Activated CD4-positive, alpha-beta T cell treated with anti-CD3 and anti-CD28 coated beads, Interleukin-2, amount 50 U/mL, for 24 hours (primary cell): ENCODE data around the gene TTC34.
"Not testable (repeated sequence)": the region's sequence is repeated elsewhere in the genome, so short reads cannot be mapped to it uniquely, and the experiment has no call there.

Experiments
- DNase-seq, 2 donors: peaks; one replicate each; pipeline ENCODE4 v3.0.0-alpha.2; 2020; ENCODE audit warnings: low read depth in 1 of 2, low spot score in 1 of 2

The TTC34 gene

GRCh38 chr1:2778220-2778592 is 23.3 kb downstream of the TTC34 start:
- no peak for DNase-seq

- DNase-seq = no peak
These were observed 23.9 kb downstream of the TTC34 start for GRCh38 chr1:2777424-2778219.

GRCh38 chr1:2775333-2775732 is 26.2 kb downstream of the TTC34 start:
- not testable (repeated sequence) for DNase-seq

GRCh38 chr1:2768052-2768451 is 33.4 kb downstream of the TTC34 start:
- DNase-seq = not testable (repeated sequence)

GRCh38 chr1:2759433-2759832 is 42.1 kb downstream of the TTC34 start:
- not testable (repeated sequence) for DNase-seq

- DNase-seq = not testable (repeated sequence)
These were observed 44.0 kb downstream of the TTC34 start for GRCh38 chr1:2757519-2757918.

- DNase-seq = not testable (repeated sequence)
These were observed 46.1 kb downstream of the TTC34 start for GRCh38 chr1:2755426-2755825.

GRCh38 chr1:2754597-2754996 is 46.9 kb downstream of the TTC34 start:
- not testable (repeated sequence) for DNase-seq

GRCh38 chr1:2752503-2752902 is 49.0 kb downstream of the TTC34 start:
- DNase-seq = not testable (repeated sequence)

- not testable (repeated sequence) for DNase-seq
These were observed 49.6 kb downstream of the TTC34 start for GRCh38 chr1:2751866-2752265.

- DNase-seq = not testable (repeated sequence)
These were observed 50.4 kb downstream of the TTC34 start for GRCh38 chr1:2750766-2751730.

- DNase-seq = not testable (repeated sequence)
These were observed 51.3 kb downstream of the TTC34 start for GRCh38 chr1:2750041-2750680.

- not testable (repeated sequence) for DNase-seq
These were observed 52.9 kb downstream of the TTC34 start for GRCh38 chr1:2748626-2749025.

GRCh38 chr1:2694796-2695195 is 106.7 kb downstream of the TTC34 start:
- DNase-seq = not testable (repeated sequence)

GRCh38 chr1:2690180-2690579 is 111.3 kb downstream of the TTC34 start:
- not testable (repeated sequence) for DNase-seq

- not testable (repeated sequence) for DNase-seq
These were observed 113.2 kb downstream of the TTC34 start for GRCh38 chr1:2688336-2688665.

- not testable (repeated sequence) for DNase-seq
These were observed 113.7 kb downstream of the TTC34 start for GRCh38 chr1:2687638-2688335.

GRCh38 chr1:2687174-2687591 is 114.3 kb downstream of the TTC34 start:
- DNase-seq = not testable (repeated sequence)

GRCh38 chr1:2686091-2686863 is 115.2 kb downstream of the TTC34 start:
- not testable (repeated sequence) for DNase-seq

- DNase-seq = not testable (repeated sequence)
These were observed 115.8 kb downstream of the TTC34 start for GRCh38 chr1:2685671-2686070.
